Measurements from ENCODE around the gene RPS27L.
A peak's percentile ranks its signal among the peaks of the same experiment; 100 is the strongest.

Gene RPS27L

GRCh38 chr15:63187589-63188226 lies 30.4 kb upstream of the RPS27L start:
- DNase-seq: no peak

DNA sequence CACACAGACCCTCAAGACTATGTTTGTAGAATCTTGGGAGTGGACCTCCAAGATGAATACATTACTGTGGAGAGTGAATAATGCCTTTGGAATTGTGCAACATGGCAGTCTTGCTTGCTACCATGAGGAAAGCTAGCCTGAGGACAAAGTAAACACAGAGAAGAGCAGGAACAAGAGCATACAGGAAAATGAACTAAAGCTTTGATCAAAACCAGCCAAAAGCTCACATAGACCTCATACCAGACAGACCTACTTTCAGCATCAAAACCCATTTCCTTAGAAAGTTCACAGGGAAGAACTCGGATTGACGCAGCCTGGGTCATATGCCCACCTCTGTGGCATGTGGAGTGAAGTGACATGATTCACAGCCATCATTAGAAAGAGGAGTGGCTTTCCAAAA lies 28.8 kb upstream of the RPS27L start:
- no peak for DNase-seq

DNA sequence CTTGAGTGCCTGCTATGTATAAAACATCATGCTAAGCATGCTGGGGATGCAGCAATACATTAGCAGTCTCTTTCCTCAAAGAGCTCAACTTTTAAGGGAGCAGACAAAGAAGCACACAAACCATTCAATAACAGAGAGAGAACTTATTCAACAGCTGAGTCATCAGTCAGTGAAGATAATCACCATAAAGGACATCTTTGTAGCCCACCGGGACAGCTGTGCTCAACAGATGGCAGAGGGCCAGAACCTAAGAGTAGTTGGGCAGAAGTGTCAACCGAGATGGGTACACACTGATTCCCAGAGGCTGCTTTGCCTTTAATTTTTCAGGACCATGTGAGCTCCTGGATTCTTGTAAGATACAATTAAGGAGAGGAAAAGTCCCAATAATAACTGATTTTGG lies 27.9 kb upstream of the RPS27L start:
- DNase-seq: peak; percentile 71

DNA sequence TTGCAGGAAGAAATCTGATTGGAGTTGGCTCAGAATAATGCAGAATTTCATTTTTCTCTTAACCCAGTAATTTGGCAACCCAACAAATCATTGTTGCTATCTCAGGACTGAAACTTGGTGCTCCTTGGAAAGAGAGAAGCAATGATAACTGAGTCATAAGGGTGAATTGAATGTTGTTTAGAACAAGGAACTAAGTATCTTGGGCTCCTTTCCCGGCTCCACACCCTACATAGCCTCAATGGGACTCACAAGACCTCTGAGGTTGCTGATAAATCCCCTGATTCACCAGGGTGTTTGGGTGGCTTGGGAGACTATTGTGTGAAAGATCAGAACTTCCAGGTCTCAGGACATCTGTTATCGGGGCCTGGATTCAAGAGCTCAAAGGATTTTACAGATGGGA lies 24.4 kb upstream of the RPS27L start:
- no peak for DNase-seq

DNA sequence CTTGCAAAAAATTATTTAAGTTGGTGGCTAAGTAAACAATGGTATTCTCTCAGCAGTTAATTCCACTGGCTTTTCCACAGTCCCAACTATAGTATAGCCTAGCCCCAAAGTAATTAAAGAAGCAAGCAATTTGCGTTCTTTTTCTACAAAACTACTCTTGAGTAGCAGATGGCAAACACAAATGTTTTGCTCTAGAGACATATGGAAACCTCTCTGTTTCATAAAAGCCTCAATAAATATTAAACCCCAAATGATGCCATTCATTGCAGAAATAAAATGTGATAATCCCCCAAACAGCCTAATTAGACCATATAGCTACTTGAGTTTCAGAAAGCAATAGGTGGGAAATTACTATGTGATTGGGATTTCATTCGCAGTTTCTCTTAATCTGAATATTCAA lies 23.5 kb upstream of the RPS27L start:
- DNase-seq: no peak

DNA sequence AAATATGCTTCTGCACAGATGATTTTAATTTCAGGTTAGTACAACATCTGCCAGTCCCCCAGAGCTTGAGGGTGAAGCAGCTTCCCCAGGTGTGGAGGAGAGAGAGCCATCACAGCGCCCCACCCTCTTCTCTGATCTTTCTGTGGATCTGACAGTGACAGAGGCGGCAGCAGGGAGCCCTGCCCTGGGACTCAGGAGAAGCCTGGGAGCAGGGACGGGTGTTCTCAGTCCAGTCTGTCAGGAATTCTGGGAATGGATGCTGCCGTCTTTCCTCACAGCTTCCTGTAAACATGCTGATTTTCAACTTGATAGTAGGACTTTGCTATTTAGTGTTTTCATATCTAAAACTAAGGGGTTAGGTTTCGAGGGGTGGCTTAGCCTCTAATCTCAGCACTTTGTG lies 20.8 kb upstream of the RPS27L start:
- DNase-seq: peak; percentile 35

GRCh38 chr15:63176302-63176701 lies 19.0 kb upstream of the RPS27L start:
- DNase-seq: no peak

DNA sequence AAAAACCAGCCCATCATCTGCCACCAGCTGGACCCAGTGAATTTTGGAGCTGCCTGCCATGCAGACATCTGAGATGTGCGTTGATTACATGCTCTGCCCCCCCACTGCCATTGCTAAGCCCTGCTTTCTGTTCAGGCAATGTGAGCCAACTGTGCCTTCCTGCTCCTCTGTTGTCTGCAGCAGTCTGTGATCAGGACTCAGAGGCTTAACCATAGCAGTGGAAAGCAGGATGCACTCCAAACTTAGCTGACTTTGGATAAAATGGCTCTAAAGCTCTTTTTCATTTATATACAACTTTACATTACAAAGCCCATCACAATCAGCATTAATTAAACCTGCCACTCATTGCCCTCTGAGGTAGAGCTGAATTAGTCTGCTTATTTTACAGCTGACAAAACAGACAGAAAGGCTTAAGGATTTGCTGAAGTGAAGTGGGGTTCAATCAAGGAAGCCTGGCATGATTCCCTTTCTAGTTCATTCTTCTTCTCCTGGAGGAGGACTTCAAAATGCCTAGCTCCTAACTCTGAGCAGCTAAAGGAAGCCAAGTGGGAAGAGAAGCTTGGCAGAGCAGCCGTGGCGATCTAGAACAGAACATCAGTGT lies 15.7 kb upstream of the RPS27L start:
- DNase-seq: peak; percentile 63

GRCh38 chr15:63172376-63172775 lies 15.1 kb upstream of the RPS27L start:
- no peak for DNase-seq

DNA sequence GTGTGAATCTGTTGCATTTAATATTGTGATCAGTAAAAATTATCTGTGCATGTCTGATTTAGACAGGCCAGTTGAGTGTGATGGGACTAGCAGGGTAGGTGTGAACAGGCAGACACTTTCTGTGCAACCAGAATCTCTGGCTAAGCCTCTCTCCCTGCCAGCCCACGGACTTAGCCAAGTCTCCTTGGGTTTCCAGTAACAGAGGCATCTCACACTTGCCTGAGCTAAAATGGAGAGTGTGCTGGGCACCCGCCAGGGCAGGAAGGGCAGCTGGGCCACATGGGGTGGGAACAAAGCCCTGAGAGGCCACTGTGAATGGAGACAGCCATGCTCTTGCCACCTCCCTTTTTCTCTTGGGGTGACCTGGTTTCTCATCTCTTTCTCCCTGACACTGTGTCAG lies 12.5 kb upstream of the RPS27L start:
- no peak for DNase-seq

DNA sequence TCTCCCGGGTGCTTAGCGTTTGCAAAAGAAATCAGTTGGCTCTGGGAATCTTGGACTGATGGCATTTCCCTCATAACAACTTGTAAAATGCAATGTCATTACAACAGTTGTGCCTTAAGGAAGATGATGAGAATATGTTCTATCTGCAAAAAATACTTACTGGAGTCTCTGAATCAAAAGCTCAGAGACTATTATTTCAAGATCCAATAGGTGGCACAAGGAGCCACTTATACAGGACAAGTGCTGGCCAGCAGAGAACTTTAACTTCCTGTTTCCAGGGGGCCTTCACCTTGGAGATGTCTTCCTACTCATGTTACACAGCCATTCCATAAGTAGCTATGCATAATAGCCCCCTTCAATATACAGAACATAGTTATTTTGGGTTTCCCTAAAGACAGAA lies 8.9 kb upstream of the RPS27L start:
- peak; percentile 22 for DNase-seq

DNA sequence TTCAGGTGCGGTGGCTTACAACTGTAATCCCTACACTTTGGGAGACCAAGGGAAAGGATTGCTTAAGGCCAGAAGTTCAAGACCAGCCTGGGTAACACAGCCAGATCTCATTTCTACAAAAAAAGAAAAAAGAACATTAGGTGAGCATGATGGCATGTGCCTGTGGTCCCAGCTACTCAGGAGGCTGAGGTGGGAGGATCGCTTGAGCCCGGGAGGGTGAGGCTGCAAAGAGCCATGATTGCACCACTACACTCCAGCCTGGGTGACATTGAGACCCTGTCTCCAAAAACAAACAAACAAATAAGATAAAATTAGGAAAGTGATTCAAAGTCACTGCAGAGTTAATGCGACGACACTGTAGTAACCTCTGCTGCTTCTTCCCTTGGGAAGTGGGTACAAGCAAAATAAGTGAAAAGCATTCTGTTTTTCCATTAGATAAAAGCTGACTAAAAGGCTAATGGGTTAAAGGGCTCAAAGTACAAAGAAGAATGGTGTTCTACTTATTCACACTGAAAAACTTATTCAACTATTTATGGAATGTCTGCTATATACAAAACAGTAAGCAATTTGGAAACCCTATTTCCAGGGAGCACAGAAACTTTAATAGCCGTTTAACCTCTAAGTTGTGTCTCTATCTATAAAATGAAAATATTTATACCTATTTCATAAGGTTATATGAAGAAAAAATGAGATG lies 8.0 kb upstream of the RPS27L start:
- DNase-seq: no peak

DNA sequence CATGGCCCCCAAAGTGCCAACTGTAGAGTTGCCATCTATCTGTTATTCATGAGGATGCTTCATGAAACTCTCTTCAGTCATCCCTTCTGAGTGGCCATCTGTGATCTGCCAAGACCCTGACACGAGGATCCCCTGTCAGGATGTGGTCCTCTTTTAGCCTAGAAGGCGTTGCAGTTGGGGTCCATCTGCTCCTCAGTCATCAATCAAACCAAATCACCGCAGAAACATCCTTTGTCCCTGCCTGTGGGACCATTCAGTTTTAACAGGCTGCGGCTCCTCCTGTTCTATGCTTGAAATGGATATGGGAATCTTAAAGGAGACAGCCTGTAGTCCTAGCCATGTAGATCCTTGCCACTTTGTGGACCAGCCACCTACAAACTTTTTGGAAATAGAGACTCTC lies 5.9 kb upstream of the RPS27L start:
- DNase-seq: peak; percentile 22

DNA sequence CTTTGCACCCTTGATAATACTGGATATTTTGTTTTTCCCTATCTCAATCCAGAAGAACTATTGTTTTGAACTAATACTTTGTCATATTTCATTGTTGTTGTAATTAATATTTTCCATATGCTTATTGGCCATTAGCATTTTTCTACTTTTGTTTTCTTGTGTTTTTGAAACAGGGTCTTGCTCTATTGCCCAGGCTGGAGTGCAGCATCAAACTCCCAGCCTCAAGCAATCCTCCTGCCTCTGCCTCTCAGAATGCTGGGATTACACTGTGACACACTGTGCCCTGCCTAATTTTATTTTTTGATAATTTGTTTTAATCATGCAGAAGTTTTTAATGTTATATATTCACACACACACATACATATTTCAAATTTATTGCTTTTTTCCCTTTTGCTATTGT lies 3.4 kb upstream of the RPS27L start:
- DNase-seq: no peak

DNA sequence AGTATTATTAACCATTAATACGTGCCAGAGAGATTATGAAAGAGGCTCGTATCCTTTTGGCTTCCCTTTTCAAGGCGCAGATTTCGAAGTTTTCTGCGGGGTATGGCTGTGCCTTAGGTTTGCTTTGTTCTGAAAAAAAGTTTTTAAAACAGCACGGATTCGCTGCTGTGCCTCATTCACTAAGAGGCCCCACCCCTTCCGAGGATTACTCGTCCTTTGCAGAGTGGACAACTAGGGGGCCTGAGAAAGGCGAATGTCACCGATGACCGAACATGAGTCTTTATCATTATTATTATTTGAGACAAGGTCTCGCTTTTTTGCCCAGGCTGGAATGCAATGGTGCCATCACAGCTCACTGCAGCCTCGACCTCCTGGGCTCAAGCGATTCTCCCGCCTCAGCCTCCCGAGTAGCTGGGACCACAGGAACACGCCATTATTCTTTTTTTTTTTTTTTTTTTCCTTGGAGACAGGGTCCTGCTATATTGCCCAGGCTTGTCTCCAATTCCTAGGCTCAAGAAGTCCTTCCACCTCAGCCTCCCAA lies 684 bp upstream of the RPS27L start:
- peak; percentile 57 for DNase-seq

GRCh38 chr15:63156755-63157117 lies 541 bp downstream of the RPS27L start:
- DNase-seq: peak; percentile 48

GRCh38 chr15:63156086-63156710 lies 1.1 kb downstream of the RPS27L start:
- no peak for DNase-seq

GRCh38 chr15:63155486-63155885 lies 1.8 kb downstream of the RPS27L start:
- no peak for DNase-seq

GRCh38 chr15:63151665-63152064 lies 5.6 kb downstream of the RPS27L start:
- no peak for DNase-seq

- no peak for DNase-seq
These were observed 10.6 kb downstream of the RPS27L start for GRCh38 chr15:63146684-63147083.

GRCh38 chr15:63145426-63145825 lies 11.9 kb downstream of the RPS27L start:
- DNase-seq: no peak

DNA sequence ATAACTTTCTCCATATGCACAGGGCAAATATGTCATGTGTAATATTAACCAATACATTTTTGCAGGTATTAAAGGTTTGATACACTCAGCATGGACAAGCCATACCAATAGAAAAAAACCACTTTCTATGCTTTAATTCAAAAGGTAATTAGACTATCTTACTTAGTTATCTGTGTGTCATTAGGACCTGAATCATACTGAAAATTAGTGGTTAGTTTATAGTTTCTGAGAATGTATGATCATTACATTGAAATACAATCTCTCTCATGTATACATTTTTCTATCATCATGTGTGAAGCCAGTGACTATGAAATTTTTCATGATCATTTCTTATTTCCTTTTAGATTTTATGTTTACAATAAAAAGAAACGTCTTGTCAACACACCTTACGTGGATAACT lies 16.3 kb downstream of the RPS27L start:
- no peak for DNase-seq

DNA sequence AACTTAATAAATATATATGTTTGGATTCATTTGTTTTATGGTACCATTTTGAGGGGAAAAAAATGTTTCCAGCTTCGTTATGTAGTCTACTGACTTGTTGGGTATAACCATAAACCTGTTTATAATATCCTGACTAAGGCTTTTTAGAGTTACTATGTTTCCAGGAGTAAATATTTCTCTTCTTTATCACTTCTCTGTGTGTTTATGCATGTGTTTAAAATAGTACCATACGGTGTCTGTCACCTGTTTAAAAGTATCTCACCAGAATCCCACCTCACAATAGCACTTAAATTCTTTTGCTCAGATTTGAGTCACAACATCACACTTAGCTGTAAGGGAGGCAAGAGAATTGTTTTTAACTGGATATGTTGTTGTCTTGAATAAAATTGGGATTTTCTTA lies 20.5 kb downstream of the RPS27L start:
- DNase-seq: no peak

DNA sequence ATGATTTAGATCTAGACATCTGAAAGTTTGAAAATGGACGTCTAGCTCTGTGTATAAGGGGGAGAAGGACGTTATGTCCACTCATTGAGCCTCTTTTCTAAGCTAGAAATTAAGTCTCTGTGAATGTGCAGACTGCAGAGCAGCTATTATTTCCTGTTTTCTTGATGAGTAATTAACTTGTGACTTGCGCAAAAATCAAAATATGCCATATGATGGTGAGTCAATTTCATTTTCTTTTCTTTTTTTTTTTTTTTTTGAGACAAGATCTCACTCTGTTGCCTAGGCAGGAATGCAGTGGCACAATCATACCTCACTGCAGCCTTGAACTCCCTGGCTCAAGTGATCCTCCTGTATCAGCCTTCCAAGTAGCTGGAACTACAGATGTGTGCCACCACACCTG lies 21.5 kb downstream of the RPS27L start:
- no peak for DNase-seq

Data from NCI-H82 (cell line).